HG03520 (cell line): ENCODE data around the gene NR1H4.
"Not testable (repeated sequence)": the region's sequence is repeated elsewhere in the genome, so short reads cannot be mapped to it uniquely, and the experiment has no call there.

Source experiments
- ATAC-seq: cut with Tn5 transposase; IDR thresholded peaks from one replicate; pipeline ENCODE4 v1.9.1; 2021; ENCODE audit warnings: mild to moderate bottlenecking, moderate library complexity; ENCODE audit not compliant: unreplicated experiment

Gene NR1H4

GRCh38 chr12:100564905-100565467 is 91.3 kb downstream of the NR1H4 start:
- no peak for ATAC-seq

- no peak for ATAC-seq
Measured at GRCh38 chr12:100565987-100566545, 92.4 kb downstream of the NR1H4 start.

- peak; percentile 95 for ATAC-seq
Measured at GRCh38 chr12:100566887-100567637, 93.4 kb downstream of the NR1H4 start.

GRCh38 chr12:100567945-100568344 is 94.3 kb downstream of the NR1H4 start:
- ATAC-seq, result peak; percentile 25

GRCh38 chr12:100572184-100572583 is 98.5 kb downstream of the NR1H4 start:
- ATAC-seq, result no peak

GRCh38 chr12:100573292-100574186 is 99.9 kb downstream of the NR1H4 start, which contains the start of gene GAS2L3:
GAS2L3 (plus strand) TSS chr12:100573684; CDS start chr12:100594905, 21,221 bp downstream.
- ATAC-seq, result peak; percentile 93

- ATAC-seq, result no peak
Measured at GRCh38 chr12:100574187-100575074, 100.8 kb downstream of the NR1H4 start.

GRCh38 chr12:100576331-100577036 is 102.8 kb downstream of the NR1H4 start:
- ATAC-seq, result no peak

GRCh38 chr12:100578923-100579322 is 105.3 kb downstream of the NR1H4 start:
- no peak for ATAC-seq

- ATAC-seq, result no peak
Measured at GRCh38 chr12:100579844-100580243, 106.2 kb downstream of the NR1H4 start.

- no peak for ATAC-seq
Measured at GRCh38 chr12:100584256-100584655, 110.6 kb downstream of the NR1H4 start.

GRCh38 chr12:100591979-100592378 is 118.3 kb downstream of the NR1H4 start:
- no peak for ATAC-seq

GRCh38 chr12:100593490-100593889 is 119.8 kb downstream of the NR1H4 start:
- ATAC-seq, result no peak

GRCh38 chr12:100601626-100602025 is 128.0 kb downstream of the NR1H4 start:
- ATAC-seq, result no peak

GRCh38 chr12:100602997-100603396 is 129.3 kb downstream of the NR1H4 start:
- ATAC-seq, result not testable (repeated sequence)

GRCh38 chr12:100608776-100609175 is 135.1 kb downstream of the NR1H4 start:
- no peak for ATAC-seq

GRCh38 chr12:100610666-100611430 is 137.2 kb downstream of the NR1H4 start:
- no peak for ATAC-seq

GRCh38 chr12:100612606-100613005 is 138.9 kb downstream of the NR1H4 start:
- ATAC-seq, result no peak
